Type B pancreatic cell (in vitro differentiated cells): ENCODE results near the gene VPS13D. TPM values are rescaled to one million over a fixed set of nuclear protein-coding genes. Genes with fewer than 3 reads are reported as not detected.
A peak's percentile ranks its signal among the peaks of the same experiment; 100 is the strongest.

Experiments used
- DNase-seq: peaks from one replicate; pipeline ENCODE4 v3.0.0; 2021; ENCODE audit warnings: mixed read lengths; ENCODE audit not compliant: unreplicated experiment; ENCODE audit errors: extremely low spot score
- H3K27ac Mint-ChIP-seq: 2 replicates; pipeline ENCODE4 v1.8.0; 2021; ENCODE audit warnings: mild to moderate bottlenecking, mixed read lengths
- H3K27me3 Mint-ChIP-seq: 2 replicates; pipeline ENCODE4 v1.8.0; 2021; ENCODE audit warnings: mixed read lengths
- H3K36me3 Mint-ChIP-seq: 2 replicates; pipeline ENCODE4 v1.8.0; 2021; ENCODE audit warnings: mixed read lengths
- H3K4me1 Mint-ChIP-seq: one replicate; pipeline ENCODE4 v1.8.0; 2021; ENCODE audit warnings: mixed read lengths; ENCODE audit not compliant: unreplicated experiment
- H3K4me3 Mint-ChIP-seq: 2 replicates; pipeline ENCODE4 v1.8.0; 2021; ENCODE audit warnings: mild to moderate bottlenecking, mixed read lengths
- H3K9me3 Mint-ChIP-seq: 2 replicates; pipeline ENCODE4 v1.8.0; 2021; ENCODE audit warnings: mixed read lengths
- CTCF ChIP-seq: fragments of 200-600 bp; sonication (generic); conservative IDR thresholded peaks from 2 replicates; pipeline ENCODE4 v1.5.0; 2021; ENCODE audit warnings: antibody characterized with exemption, mild to moderate bottlenecking
- total RNA-seq: library from RNA; stranded (reverse); gene quantifications from 2 replicates; pipeline ENCODE4 v1.2.1, GENCODE V29; 2021; ENCODE audit warnings: low replicate concordance

The VPS13D gene
- total RNA-seq, 1 donor from 2014 or later = 43.4 TPM

GRCh38 chr1:12552111-12552888, 322.5 kb downstream of the VPS13D start:
- Mint-ChIP-seq H3K9me3 (no peaks in the 10 kb centered on the region), H3K27ac (peak overlapping the region; percentile 24), H3K36me3 (peaks cover 3% of the 10 kb centered on the region), H3K4me3 (no peak overlapping the region), H3K27me3 (peaks cover 3% of the 10 kb centered on the region), H3K4me1 (peaks cover 34% of the 10 kb centered on the region)
- DNase-seq = no peak
- TF ChIP-seq CTCF = no peak

- Mint-ChIP-seq H3K4me1 (peaks cover 34% of the 10 kb centered on the region), H3K36me3 (peaks cover 3% of the 10 kb centered on the region), H3K9me3 (no peaks in the 10 kb centered on the region), H3K27me3 (peaks cover 3% of the 10 kb centered on the region), H3K27ac (peak overlapping the region; percentile 24), H3K4me3 (no peak overlapping the region)
- no peak for DNase-seq
- TF ChIP-seq CTCF = no peak
Observed at GRCh38 chr1:12552951-12553921, 323.4 kb downstream of the VPS13D start.

GRCh38 chr1:12553963-12554362, 324.1 kb downstream of the VPS13D start:
- Mint-ChIP-seq H3K27ac (no peak overlapping the region), H3K9me3 (no peaks in the 10 kb centered on the region), H3K36me3 (peaks cover 3% of the 10 kb centered on the region), H3K4me3 (no peak overlapping the region), H3K4me1 (peaks cover 34% of the 10 kb centered on the region), H3K27me3 (peaks cover 3% of the 10 kb centered on the region)
- TF ChIP-seq CTCF = no peak
- DNase-seq = no peak

DNA sequence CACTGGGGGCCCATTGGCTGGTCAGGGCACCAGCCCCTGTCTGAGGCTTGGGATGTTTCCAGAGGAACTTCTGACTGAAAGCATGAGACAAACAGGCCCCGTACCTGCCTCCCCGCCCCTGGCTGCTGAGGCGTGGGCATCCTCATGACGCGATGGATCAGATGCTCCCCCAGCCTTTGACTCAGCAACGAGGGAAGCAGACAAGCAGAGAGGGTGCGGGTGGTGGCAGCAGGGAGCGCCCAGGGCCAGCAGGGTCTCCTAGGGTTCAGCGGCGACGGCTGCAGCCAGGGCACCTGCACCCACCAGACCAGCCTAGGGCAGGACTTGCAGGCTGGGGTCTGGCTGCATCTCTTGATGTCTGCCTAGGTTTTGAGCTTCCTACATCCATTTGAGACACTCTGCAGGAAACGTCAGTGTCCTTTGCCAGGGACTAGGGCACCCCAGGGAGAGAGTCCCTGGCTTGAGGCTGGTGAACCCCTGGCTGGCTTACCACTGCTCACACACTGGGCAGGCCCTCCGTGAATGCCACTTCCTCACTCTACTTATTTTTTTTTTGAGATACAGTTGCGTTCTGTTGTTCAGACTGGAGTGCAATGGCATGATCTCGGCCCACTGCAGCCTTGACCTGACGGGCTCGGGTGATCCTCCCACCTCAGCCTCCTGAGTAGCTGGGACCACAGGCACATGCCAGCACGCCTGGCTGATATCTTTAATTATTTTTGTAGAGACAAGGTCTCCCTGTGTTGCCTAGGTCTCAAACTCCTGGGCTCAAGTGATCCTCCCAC, 324.9 kb downstream of the VPS13D start:
- DNase-seq = no peak
- peaks cover 3% of the 10 kb centered on the region for H3K36me3 Mint-ChIP-seq
- no peak overlapping the region for H3K27ac Mint-ChIP-seq
- no peak overlapping the region for H3K4me3 Mint-ChIP-seq
- H3K27me3 Mint-ChIP-seq = peaks cover 2% of the 10 kb centered on the region
- TF ChIP-seq CTCF = no peak
- H3K9me3 Mint-ChIP-seq = no peaks in the 10 kb centered on the region
- peaks cover 29% of the 10 kb centered on the region for H3K4me1 Mint-ChIP-seq
